Amygdala (tissue), 56 donors: ENCODE data around the gene MARS1.
"Not testable (repeated sequence)": the region's sequence is repeated elsewhere in the genome, so short reads cannot be mapped to it uniquely, and the experiment has no call there.

Source experiments
- DNase-seq, 56 donors: peaks; one replicate each; lab custom pipeline; 2025; lab: John Stamatoyannopoulos, UW

Gene MARS1

DNA sequence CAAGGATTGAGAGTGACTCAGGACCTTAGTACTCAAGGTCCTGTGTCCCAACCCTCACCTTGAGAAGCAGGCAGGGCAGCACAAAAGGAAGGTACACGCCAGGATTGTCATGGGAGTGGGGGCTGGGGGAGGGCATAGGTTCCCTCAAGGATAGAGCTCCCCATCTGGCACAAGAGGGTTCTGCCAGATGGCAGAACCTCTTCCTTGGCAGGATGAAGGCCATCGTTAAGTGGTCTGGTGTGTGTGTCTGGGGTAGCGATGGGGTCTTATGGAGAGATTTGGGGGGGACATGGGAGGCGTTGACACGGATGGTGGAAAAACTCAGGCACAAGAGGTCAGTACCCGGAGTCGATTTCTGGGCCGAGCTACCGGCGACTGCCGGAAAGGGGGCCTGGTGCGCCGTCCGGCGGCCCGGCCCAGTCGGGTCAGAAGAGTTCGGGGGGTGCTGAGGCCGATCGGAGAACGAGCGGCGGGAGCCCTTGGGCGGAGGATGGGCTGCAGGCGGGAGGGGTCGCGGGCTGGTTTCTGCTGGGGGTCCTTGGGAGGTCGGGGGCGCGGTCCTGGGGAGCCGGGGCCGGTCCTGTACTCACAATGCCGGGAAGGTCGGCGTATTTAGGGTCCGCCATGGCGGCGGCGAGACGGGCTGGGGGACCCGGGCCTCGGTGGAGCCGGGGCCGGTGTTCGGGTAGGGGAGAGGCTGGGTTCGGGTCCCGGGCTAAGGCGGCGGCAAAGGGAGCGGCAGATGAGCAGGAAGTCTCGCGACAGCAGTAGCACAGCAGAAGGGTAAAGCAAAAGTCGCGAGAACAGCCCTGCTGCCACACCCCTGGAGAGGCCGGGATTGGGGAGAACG lies 58.8 kb downstream of the MARS1 start, which contains the start of gene DCTN2:
Gene DCTN2, minus strand, starts transcription at position 755 of the 850 bp plus-strand sequence. Its CDS starts 129 bp downstream, at position 626.
- peak; percentile 35 to 98 (median 92) for DNase-seq

DNA sequence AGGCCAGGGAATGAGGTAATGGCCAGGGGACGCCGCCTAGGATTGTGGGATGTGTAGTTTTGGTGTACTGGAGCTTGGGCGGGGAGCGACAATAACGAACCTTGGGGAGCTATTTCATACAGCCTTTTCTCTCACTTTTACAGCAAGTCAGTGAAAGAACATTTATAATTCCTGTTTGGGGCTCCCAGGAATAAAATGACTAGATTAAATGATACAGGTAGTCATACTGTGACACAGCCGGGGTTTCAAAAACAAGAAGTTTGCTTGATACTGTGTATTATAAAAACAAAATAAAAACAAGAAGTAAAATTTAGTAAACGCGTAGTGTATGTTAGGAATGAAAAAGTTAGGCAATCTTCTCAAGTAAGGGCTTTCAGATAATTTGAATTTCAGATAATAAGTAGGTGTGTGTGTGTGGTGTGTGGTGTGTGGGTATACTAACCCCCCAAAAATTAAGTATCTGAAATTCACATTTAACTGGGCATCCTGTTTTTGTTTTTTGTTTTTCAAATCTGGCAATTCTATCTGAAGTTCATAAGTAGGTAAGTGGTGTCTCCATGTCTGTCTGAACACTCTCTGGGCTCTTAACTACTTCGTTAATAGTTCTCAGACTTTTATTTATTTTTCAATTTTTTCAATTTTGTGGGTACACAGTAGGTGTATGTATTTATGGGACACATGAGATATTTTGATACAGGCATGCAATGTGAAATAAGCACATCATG lies 59.6 kb downstream of the MARS1 start:
- DNase-seq, result no peak

DNA sequence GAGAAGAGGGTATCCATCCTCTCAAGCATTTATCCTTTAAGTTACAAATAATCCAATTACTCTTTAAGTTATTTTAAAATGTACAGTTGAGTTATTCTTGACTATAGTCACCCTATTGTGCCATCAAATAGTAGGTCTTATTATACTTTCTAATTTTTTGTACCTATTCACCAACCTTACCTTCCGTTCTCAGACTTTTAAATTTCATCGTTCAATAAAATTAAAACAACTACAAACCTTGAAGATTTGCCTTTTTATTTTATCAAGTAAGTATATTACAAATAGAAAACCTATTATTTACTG lies 60.1 kb downstream of the MARS1 start:
- DNase-seq, result no peak

DNA sequence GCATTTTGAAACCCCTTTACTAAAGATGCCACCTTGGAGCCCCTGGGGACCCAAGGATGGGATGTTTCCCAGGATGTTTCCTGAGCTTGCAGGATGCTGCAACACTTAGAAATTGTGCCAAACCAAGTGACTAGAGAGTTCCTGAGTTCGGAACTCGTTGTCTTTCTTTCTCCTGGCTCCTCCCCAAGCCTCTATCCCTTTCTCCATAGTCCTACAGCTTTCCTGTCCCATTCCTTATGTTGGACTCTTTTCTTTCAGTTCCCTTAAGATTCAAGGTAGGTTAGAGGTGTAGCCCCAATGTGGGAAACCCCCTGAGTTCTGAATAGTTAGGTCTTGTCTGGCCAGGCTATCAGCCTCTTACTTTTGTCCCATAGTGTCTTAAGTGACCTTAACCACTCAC lies 60.6 kb downstream of the MARS1 start:
- DNase-seq, result no peak

DNA sequence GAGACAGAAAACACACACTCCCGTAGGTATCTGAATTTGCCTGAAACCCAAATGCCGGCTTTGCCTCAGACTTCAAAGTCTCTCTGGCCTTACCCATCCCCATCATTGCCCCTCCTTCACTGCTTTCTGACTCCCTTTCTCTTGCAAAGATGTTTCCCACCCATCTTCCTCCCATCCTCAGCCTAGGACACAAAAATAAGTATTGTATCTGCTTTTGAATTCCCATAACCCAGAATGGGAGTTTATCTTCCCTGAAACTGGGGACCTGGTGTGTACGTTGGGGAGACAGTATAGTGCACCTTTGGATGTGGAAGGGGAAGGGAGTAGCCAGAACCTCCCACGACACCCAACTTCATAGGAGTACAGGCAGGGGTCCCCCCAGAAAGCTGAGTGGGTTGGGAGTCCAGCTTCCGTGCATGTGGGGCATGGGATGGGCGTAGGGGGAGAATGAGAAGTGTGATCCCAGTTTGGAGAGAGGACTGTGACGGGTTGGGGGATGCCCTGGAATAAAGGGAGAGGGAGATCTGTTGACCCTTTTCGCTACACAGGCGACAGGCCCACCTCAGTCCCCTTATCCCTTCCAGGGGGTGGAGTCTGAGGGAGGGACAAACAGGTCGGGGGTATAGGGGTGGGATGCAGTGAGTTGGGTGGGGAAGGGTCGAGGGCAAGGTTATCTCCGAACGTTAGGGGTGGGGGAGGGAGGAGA lies 61.5 kb downstream of the MARS1 start:
- DNase-seq, result peak in 1 of 56 donors; percentile 32

DNA sequence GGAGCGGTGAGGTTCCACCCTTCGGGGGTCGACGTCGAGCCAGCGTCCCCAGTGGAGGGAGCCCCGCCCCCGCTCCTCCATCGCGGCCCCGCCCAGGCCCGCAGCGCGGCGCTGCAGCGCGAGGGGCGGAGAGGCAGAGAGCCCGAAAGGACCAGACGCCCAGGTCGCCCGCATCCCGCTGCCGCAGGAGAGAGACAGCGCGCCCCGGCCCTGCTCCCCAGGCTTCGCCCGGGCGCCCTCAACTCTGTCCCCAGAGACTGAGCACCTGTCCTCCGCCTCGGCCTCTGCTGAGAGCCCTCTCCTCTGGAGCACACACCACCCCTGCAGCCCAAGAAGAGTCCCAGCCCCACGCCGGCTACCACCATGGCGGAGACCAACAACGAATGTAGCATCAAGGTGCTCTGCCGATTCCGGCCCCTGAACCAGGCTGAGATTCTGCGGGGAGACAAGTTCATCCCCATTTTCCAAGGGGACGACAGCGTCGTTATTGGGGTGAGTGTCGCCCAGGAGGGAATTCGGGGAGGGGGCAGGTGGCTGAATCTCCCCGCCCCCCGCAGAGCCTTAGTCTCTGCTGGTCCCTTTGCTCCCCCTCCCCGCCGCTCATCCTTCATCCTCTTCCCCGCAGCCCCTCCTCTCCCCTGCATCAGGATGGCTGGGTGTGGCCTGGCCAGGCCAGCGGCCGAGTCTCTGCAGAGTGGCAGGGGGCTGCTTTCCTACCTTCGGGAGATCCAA lies 62.2 kb downstream of the MARS1 start, which contains the start of gene KIF5A:
Gene KIF5A, plus strand, starts transcription at position 136 of the 732 bp plus-strand sequence. Its CDS starts 228 bp downstream, at position 364.
- peak in 44 of 56 donors; percentile 3 to 72 (median 38) for DNase-seq

DNA sequence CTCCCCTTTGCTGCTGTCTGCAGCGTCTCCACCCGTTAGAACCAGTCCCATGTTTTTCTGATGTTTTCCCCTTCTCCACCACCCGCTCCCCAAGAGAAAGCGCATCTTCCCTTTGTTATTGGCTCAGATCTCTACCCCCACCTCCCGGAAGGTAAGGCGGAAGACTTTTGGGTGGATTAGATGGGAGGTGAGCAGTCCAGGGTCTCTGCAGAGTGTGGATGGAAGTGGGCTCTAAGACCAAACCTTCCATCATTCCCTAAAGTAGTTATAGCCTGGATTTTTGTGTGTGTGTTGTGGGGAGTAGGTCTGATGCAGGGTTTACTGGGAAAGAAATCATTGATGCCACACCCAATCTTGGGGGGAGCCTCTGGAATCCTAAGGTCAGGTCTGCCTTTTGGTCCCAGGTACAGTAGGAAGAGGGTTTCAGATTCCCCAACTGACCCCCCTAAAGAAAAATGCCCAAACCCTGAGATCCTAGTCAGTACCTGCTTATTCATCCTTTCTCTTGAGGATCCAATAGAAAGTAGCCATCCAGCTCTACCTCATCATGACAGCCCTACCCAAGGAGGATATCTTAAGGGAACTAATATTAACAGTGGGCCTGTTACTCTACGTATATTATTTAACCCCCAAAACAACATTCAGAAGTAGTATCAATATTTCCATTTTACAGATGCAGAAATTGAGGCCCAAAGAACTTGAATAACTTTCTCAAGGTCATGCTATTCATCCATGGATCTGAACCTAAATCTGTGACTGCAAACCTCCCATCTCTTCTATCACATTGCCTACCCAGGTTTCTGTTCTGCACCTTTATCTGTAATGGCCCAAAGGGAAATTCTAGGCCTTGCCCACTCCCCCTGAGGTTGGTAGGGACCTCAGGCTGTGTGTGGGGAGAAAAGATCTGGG lies 63.0 kb downstream of the MARS1 start:
- no peak for DNase-seq

DNA sequence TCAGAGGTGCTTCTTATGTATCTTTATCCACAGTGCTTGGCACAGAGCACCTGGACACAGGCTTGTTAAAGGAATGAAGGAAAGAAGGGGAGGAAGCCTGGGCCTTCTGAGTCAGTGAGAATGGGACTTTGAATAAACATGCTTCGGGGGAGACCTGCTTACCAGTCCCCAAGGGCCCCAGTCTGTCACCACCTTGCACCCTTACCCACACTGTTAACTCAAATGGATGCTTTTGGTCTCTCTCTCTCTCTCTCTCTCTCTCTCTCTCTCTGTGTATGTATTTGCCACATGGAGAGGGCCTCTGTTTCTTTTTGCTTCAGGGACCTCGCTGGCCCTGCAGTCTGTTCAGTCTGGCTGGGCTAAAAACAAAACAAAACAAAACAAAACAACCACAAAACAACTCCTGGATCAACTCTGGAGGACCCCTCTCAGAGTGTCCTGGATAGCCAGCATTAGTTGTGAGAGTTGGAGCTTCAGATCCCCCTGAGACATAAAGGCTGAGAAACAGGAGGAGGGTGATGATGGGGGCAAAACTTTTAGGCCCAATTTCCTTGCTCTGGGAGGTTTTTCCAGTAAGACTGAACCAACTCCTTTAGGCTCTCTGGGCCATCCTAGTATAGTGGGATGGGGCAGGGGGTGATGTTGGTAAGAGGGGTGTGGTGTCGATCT lies 63.9 kb downstream of the MARS1 start:
- DNase-seq, result no peak

DNA sequence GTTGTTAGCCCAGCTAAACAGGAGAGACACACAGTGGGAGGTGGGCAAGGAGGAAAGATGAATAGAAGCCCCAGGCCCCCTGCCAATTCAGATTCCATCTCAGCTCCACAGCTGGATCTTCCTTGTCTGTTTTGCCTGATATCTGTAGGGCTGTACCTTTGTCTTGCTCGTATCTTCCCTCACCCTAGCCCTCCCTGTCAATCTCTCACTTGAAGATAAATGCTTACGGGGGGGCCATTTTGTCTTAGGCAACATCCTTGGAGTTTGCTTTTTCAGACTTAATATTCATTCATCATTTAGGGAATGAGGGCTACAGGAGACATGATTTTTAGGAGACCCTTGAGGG lies 64.4 kb downstream of the MARS1 start:
- DNase-seq, result no peak

DNA sequence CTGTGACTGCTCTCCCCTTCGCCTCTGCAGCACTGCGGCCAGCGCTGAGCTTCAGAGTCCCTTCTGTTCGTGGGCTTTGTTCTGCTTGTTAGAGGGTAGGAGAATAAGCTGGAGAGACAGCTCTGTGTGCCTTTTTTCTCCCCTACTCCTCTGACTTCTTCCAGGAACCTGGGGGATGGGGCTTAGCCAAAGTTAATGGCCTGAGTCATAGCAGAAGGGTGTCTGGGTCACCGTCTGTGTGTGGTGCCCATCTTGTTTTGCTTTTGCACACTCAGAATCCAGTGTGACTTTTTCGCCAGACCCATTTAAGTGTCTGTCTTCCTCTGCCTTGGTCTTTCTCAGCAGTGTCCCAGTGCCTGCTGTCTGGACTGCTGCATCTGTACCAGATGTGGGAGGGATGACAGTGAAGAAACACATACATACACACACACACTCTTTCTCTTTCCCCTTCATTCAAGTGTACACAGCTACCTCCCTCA lies 65.0 kb downstream of the MARS1 start:
- DNase-seq, result no peak

DNA sequence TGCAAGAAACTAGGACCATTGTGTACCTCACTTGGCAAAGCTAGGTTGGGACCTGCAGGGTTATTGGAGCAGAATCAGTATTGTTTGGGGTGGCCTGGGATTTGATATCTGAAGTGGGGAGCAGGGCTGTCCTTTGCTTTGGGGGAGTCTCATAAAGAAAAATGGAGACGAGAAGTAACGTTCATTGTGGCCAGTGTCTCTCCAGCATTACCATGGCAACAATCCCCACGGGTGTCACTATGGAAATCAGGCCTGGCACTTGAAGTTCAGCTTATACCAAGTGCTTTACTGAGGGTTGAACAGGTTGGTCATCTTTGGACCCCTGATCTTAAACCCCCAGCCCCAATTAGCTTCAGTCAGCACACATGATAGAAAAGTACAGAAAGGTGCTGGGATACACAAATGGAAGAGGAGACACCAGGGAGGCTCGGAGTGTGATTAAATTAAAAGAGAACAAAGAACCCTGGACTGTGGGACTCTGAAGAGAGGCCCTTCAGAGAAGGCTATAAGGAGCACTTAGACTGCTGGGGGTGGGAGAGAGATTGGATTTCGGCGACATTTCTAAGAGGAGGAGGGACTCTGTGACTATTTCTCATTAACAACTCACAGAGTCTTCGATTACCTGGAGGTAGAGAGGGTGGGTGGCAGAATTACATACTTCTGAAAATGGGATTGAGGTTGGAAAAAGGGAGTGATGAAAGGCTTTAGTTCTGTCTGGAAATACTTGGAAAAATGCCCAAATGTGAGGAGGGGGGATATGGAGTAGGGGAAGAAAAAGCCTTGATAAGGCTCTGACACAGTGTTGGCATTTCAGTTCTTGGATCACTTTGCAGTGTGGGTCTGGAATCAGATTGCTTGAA lies 65.7 kb downstream of the MARS1 start:
- DNase-seq, result peak in 2 of 56 donors; percentile 5 to 11

DNA sequence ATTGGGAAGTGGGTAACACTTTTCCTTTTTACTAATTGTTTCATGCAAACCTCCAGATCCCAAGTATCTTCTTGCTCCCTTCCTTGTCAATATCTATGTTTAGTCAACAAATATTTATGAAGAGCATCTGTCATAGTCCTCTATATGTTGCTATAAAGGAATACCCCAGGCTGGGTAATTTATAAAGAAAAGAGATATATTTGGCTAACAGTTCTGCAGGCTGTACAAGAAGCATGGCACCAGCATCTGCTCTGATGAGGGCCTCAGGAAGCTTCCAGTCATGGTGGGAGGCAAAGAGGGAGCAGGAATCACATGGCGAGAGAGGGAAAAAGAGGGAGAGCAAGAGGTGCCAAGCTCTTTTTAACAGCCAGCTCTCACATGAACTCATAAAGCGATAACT lies 66.6 kb downstream of the MARS1 start:
- no peak for DNase-seq

DNA sequence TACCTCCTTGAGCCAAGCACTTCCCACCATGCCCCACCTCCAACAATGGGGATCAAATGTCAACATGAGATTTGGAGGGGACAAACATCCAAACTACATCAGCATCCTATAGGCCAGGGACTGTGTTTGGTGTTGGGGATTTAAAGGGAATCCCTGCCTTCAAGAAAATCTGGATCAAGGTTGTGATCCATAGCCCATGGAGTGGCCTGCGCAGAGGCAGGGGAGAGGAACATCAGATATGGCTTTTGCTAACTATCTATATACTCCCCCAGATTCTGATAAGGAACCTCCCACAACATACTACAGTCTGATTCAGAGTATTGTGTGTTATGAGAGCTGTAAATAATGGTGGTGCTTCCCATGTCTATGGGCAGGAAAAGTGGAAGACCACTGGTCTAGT lies 67.0 kb downstream of the MARS1 start:
- DNase-seq, result no peak

DNA sequence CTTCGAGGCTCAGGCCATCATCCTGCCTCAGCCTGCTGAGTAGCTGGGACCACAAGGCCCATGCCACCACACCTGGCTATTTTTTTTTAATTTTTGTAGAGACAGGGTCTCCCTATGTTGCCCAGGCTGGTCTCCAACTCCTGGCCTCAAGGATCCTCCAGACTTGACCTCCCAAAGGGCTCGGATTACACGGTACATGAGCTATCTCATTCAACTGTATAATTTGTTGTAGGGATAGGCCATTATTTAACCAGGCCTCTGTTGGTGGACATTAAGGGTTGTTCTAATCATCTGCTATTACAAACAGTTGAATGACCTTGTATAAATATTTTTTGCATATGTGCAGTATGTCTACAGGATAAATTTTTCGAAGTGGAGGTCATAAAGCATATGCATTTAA lies 71.0 kb downstream of the MARS1 start:
- no peak for DNase-seq

DNA sequence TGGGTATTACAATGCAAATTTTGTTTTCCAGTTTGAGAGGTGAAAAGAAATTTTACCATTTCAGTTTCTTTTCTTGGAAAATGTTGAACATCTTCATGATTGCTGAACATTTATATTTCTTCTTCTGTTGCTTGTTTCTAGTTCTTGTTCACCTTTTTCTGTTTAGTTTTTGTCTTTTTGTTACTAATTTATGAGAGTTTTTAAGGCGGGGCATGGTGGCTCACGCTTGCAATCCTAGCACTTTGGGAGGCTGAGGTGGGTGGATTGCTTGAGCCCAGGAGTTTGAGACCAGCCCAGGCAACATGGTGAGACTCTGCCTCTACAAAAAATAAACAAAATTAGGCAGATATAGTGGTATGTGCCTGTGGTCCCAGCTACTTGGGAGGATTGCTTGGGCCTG lies 72.6 kb downstream of the MARS1 start:
- DNase-seq, result no peak

DNA sequence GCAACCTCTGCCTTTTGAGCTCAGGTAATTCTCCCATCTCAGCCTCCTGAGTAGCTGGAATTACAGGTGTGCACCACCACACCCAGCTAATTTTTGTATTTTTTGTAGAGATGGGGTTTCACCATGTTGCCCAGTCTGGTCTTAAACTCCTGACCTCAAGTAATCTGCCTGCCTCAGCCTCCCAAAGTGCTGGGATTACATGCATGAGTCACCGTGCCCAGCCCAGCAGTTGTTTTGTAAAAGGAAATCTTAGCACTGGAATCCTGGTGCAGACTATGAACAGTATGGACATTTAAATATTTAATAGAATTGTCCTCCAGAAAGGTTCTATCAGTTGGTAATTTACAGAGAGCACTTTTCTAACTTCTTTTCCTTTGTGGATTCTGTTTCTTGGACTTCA lies 73.2 kb downstream of the MARS1 start:
- not testable (repeated sequence) for DNase-seq

DNA sequence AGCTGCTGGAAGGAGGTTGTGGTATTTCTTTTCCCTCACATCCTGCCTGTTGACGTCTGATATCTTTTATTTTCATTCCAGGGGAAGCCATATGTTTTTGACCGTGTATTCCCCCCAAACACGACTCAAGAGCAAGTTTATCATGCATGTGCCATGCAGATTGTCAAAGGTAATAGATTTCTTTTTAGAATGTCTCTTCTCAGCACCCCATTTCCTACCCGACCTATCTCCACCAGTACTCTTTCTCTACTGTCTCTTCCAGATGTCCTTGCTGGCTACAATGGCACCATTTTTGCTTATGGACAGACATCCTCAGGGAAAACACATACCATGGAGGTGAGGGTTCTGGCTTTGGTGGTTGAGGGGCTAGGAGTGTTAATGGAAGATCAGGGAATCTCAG lies 75.5 kb downstream of the MARS1 start:
- no peak for DNase-seq
